GM19395 (cell line): ENCODE data around the gene ADORA2A.

Experiments used
- ATAC-seq: cut with Tn5 transposase; IDR thresholded peaks from one replicate; pipeline ENCODE4 v1.9.1; 2021; ENCODE audit warnings: mild to moderate bottlenecking, moderate library complexity; ENCODE audit not compliant: unreplicated experiment

ADORA2A gene

GRCh38 chr22:24427500-24428164, at the start of gene ADORA2A:
Gene ADORA2A (plus strand): TSS chr22:24427599. CDS start chr22:24433405, 5,806 bp downstream.
- ATAC-seq = peak; percentile 54

DNA sequence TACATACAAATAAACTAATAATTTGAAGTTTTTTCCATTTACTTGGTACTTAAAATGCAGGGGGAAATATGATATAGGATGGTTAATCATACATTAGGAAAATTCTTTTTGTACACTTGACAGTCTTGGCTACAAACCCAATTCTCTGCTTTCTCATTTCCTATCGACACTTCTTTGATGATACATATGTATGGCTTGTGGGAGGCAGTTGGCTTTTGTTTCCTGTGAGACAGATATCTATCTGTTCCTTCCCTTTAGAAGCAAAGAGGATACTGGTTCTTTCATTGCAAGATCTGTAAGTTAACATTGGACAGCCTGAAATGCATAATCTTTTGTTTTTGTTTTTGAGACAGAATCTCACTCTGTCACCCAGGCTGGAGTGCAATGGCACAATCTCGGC, 47.9 kb upstream of the ADORA2A start:
- no peak for ATAC-seq

- no peak for ATAC-seq
These were observed 47.0 kb upstream of the ADORA2A start for GRCh38 chr22:24380220-24380904.

GRCh38 chr22:24380905-24381230, 46.5 kb upstream of the ADORA2A start:
- ATAC-seq = no peak

DNA sequence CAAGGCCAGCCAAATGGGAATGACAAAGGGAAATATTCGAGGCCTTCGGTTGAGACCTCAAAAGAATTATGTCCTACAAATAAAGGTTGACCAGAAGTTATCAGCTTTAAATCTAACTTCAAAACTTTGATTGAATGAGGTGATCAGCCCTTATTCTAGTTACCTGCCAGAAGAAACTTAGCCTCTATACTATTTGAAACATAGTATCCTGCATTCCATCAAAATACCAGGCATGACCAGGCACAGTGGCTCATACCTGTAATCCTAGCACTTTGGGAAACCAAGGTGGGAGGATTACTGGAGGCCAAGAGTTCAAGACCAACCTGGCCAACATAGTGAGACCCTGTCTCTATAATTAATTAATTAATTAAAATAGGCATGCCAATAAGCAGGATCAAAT, 44.3 kb upstream of the ADORA2A start:
- no peak for ATAC-seq

- no peak for ATAC-seq
These were observed 43.3 kb upstream of the ADORA2A start for GRCh38 chr22:24384131-24384530.

DNA sequence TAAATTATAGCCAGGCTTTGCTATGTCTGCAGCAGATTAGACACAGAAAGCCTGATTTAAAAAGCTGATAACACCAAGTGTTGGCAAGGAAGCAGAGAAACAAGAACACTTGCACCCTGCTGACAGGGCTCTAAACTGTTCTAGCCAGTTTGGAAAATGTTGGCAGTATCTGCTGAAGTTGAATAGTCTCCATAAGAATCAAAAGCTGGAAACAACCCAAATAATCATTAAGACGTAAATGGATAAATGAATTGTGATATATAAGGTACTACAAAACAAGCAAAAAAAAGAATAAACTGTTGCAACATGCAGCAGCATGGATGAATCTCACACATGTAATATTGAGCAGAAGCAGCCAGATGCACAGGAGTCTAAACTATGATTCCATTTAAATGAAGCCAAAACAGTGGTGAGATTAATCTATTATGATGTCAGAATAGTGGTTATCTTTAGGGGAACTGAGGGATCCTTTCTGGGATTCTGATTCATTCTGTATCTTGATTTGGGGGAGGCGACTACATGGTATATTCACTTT, 40.4 kb upstream of the ADORA2A start:
- ATAC-seq = no peak

GRCh38 chr22:24389680-24390079, 37.7 kb upstream of the ADORA2A start:
- no peak for ATAC-seq

GRCh38 chr22:24390156-24390555, 37.2 kb upstream of the ADORA2A start:
- no peak for ATAC-seq

DNA sequence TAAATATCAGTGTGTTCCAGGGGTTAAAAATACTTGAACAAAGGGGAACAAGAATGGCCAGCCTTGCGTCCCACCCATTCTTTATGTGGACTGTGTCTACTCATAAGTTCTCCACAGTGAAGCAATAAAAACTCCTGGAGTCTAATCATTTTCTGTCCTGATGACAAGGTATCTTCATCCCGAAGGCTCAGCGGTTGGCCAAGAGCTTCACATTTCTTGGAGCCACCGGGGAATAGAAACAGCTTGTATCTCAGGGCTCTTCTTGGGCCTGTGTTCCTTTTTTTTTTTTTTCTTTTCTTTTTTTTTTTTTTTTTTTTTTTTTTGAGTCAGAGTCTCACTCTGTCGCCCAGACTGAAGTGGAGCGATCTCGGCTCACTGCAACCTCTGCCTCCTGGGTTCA, 36.8 kb upstream of the ADORA2A start:
- ATAC-seq = no peak

DNA sequence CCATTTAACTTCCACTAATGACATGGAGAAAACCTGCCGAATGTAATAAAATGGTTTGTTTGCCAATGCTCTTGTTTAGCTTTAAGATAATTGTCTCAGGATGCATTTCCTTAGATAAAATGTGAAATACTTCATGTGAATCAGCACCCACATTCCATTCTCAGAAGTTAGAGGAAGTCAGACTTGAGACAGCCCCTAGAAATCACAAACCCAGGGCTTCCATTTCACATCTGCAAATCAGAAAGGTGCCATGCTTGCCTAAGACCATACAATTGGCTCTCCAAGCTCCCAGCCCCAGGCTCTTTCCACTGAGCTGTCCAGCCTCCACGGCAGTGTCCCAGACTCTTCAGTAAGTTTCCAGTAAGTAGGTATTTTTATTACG, 35.6 kb upstream of the ADORA2A start:
- ATAC-seq = no peak

DNA sequence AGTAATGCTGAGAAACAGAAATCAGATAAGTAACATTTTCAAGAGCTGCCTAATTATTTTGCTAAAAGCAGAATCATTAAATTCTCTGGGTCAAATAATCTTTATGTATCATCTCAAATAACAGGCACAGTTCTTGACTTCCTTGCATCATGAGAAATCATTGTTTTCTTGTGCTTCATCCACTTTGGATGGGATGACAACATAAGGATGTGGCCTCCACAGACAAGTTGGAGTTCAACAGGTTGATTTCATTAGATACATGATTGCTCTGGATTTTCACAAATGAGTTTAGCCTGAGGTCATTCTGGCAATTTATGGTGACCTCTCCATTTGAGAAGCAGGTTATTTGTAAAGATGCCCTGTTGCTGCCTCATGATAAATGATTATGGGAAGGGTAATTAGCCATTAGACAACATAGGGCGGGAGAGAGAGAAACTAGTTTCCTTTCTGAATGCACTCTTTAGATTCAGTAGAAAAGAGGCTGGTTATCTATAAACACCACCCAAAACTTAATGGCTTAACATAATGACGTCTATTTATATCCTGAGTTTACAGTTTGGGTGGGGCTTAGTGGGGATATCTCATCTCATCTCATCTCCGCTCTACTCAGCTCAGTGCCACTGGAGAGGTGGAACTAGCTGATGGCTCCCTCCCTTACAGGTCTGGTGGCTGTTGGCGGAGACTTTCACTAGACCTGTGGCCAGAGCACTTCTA, 35.0 kb upstream of the ADORA2A start:
- no peak for ATAC-seq

- no peak for ATAC-seq
These were observed 34.3 kb upstream of the ADORA2A start for GRCh38 chr22:24393012-24393559.

GRCh38 chr22:24393848-24394247, 33.6 kb upstream of the ADORA2A start:
- ATAC-seq = no peak

- ATAC-seq = no peak
These were observed 33.1 kb upstream of the ADORA2A start for GRCh38 chr22:24394254-24394653.

DNA sequence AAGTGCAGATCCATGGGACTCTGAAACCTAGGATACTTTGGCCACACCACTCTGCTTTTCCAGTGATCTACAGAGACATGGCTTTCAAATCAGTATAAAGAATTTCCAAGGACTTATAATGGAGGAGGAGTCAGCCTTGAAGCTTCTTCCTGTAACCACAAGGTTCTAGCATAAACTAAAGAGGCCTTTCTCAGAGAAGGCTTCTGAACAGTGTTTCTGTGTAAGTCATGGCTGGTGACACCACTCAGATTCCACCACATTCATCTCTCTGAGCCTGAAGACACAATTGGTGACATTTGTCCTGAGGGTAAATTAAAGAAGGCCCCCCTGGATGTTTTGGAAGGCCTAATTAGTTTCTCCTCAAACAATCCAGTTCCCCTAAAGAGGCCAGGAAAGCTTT, 29.0 kb upstream of the ADORA2A start:
- no peak for ATAC-seq

DNA sequence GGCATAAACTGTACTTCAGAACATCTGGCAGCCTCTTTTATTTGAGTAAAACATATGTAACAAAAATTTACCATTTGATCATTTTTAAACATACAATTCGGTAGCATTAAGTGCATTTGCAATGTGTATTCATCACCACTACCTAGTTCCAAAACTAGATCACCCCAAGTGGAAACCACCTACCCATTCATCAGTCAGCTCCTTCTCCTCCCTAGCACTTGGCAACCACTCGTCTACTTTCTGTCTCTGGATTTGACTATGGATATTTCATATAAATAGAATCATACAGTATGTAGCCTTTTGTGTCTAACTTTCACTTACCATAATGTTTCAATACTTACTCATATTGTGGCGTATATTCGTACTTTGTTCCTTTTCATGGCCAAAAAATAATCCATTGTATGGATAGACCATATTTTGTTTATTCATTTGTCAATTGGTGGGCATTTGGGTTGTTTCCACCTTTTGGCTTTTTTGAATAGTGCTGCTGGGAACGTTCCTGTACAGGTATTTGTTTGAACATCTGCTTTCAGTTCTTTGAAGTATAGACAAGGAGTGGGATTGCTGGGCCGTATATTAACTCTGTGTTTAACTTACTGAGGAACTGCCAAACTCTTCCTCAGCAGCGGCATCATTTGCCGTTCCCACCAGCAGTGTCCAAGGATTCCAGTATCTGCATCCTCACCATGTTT, 27.2 kb upstream of the ADORA2A start:
- no peak for ATAC-seq

- ATAC-seq = no peak
These were observed 26.4 kb upstream of the ADORA2A start for GRCh38 chr22:24400726-24401596.

DNA sequence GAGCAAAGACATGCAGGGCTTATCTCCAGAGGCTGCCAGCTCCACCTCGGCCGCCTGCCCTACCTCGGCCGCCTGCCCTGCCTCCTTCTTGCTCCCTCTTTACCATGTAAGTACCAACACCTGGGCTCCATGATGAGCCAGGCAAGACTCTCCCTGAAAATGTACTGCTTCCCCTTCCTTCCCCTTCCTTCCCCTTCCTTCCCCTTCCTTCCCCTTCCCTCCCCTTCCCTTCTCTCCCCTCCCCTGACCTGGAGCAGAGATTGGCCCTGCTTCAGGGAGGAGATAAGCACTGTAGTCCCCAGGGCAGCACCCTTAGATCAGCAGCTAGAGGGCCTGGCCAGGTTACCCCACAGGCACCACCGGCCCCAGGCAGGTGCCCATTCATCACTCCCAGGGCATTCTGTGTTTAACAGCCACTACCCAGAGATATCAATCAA, 25.4 kb upstream of the ADORA2A start:
- no peak for ATAC-seq
